Muscle layer of colon (tissue), 2 donors: ENCODE data around the gene DEUP1.
"Not testable (repeated sequence)": the region's sequence is repeated elsewhere in the genome, so short reads cannot be mapped to it uniquely, and the experiment has no call there.

Experiments used
- H3K27ac ChIP-seq: one replicate; pipeline ENCODE4 v1.7.0; 2013; ENCODE audit warnings: low read depth, mild to moderate bottlenecking, low read length, moderate library complexity
- H3K27me3 ChIP-seq, 2 donors: one replicate each; pipeline ENCODE4 v1.7.0; 2013; ENCODE audit warnings: low read length in 2 of 2, mild to moderate bottlenecking in 2 of 2; ENCODE audit not compliant: insufficient read depth in 2 of 2, control insufficient read depth in 1 of 2
- H3K36me3 ChIP-seq: one replicate; pipeline ENCODE4 v1.7.0; 2013; ENCODE audit warnings: mild to moderate bottlenecking, low read length; ENCODE audit not compliant: insufficient read depth
- H3K4me1 ChIP-seq: one replicate; pipeline ENCODE4 v1.7.0; 2013; ENCODE audit warnings: mild to moderate bottlenecking, low read length; ENCODE audit not compliant: insufficient read depth
- H3K4me3 ChIP-seq, 2 donors: one replicate each; pipeline ENCODE4 v1.7.0; 2013; ENCODE audit warnings: low read length in 2 of 2, low read depth in 1 of 2, mild to moderate bottlenecking in 1 of 2, moderate library complexity in 1 of 2
- H3K9ac ChIP-seq: one replicate; pipeline ENCODE4 v1.7.0; 2013; ENCODE audit warnings: low read length
- H3K9me3 ChIP-seq: one replicate; pipeline ENCODE4 v1.7.0; 2013; ENCODE audit warnings: mild to moderate bottlenecking, low read length
- donor health status: abdominal sarcoma.
- donor health status: Adenocarcinoma of cecum.

The DEUP1 gene, protein sequence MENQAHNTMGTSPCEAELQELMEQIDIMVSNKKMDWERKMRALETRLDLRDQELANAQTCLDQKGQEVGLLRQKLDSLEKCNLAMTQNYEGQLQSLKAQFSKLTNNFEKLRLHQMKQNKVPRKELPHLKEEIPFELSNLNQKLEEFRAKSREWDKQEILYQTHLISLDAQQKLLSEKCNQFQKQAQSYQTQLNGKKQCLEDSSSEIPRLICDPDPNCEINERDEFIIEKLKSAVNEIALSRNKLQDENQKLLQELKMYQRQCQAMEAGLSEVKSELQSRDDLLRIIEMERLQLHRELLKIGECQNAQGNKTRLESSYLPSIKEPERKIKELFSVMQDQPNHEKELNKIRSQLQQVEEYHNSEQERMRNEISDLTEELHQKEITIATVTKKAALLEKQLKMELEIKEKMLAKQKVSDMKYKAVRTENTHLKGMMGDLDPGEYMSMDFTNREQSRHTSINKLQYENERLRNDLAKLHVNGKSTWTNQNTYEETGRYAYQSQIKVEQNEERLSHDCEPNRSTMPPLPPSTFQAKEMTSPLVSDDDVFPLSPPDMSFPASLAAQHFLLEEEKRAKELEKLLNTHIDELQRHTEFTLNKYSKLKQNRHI

DNA sequence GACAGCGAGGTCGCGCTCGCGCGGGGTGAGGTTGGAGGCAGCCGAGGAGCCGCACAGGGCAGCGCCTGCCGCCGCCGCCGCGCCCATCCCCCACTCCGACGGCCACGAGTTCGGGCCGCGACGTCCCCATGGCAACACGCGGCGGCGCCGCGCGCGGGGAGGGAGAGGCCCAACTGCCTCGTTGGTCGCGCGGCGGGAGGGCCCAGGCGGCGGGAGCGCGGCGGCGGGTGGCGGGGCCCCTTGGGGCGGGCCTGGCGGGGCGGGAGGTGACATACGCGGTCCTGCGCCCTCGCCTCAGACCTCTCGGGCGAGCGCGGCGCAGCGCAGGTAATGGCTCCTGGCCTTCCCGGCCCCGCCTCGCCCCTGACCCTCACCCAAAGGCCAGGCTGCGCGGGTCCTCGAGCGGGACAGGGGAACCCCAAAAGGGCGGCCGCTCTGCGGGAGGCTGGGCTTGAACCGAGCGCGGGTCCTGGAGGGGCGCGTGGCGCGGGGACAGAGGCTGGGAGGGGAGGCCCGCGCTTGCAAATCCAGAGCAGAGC lies at the start of gene DEUP1:
Gene DEUP1, plus strand, starts transcription at position 297 of the 539 bp plus-strand sequence. CDS start 1,518 bp downstream, outside the sequence.
- H3K27me3 ChIP-seq, result peaks cover 0 to 5% of the 10 kb centered on the region in 2 donors
- no peaks in the 10 kb centered on the region for H3K4me1 ChIP-seq
- no peaks in the 10 kb centered on the region for H3K36me3 ChIP-seq
- no peak within 1 kb of the TSS for H3K9ac ChIP-seq
- no peak within 1 kb of the TSS for H3K27ac ChIP-seq
- no peaks in the 10 kb centered on the region for H3K9me3 ChIP-seq
- peak within 1 kb of the TSS in 1 of 2 donors; percentile 22 for H3K4me3 ChIP-seq

DNA sequence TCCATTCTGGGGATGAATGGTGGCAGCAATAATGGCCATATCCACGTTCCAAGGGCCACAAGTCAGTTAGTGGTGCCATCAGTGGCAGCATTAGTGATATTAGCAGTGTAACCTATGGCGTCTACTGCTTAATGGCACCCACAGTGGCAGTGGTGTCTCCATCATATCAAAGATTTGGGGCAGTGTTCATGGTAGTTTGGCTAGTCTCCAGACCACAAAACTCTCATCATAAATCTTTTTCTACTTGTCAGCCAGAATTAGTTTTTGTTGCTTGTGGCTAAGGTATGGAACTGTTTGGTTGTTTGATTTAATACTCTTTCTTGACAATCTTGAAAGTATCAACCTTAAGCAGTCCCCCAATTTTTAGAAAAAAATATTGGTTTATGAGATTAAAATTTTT lies 45.1 kb upstream of the DEUP1 start:
- H3K27me3 ChIP-seq, result no peaks in the 10 kb centered on the region
- H3K36me3 ChIP-seq, result no peaks in the 10 kb centered on the region
- no peak overlapping the region for H3K4me3 ChIP-seq
- H3K27ac ChIP-seq, result no peak overlapping the region
- no peak overlapping the region for H3K9ac ChIP-seq
- no peaks in the 10 kb centered on the region for H3K9me3 ChIP-seq
- no peaks in the 10 kb centered on the region for H3K4me1 ChIP-seq

DNA sequence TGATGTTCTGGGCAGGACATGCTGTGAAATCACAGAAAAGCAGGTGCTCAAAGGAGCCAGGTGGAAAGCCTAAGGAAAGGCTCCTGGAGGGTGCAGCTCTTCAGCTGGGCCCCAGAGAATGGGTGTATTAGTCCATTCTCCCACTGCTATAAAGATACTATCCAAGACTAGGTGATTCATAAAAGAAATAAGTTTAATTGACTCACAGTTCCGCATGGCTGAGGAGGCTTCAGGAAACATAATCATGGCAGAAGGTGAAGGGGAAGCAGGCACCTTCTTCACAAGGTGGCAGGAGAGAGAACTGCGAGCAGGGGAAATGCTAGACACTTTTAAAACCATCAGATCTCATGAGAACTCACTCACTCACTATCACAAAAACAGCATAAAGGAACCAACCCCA lies 43.1 kb upstream of the DEUP1 start:
- Histone ChIP-seq H3K9me3 (no peaks in the 10 kb centered on the region), H3K4me3 (no peak overlapping the region), H3K27me3 (no peaks in the 10 kb centered on the region), H3K4me1 (no peaks in the 10 kb centered on the region), H3K9ac (no peak overlapping the region), H3K36me3 (no peaks in the 10 kb centered on the region), H3K27ac (no peak overlapping the region)

DNA sequence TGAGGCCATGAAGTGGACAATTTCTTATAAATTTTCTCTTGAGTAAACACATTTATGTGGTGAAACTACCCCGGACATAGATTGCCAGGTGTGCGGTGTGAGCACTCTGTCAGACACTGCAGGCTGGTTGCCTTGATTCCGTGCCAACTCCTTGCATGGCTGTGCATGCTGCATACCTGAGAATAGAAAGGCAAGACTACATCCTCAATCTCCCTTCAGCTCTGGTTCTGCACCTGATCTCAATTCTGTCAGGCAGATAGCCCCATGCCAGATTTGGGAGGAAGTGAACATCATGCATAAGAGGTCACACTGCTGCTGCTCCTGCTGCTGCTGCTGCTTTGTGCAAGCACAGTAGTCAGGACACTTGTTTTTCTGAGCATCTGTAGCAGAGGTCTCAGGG lies 42.5 kb upstream of the DEUP1 start:
- no peaks in the 10 kb centered on the region for H3K9me3 ChIP-seq
- H3K27me3 ChIP-seq, result no peaks in the 10 kb centered on the region
- H3K4me3 ChIP-seq, result no peak overlapping the region
- no peak overlapping the region for H3K27ac ChIP-seq
- no peaks in the 10 kb centered on the region for H3K4me1 ChIP-seq
- no peaks in the 10 kb centered on the region for H3K36me3 ChIP-seq
- H3K9ac ChIP-seq, result no peak overlapping the region

DNA sequence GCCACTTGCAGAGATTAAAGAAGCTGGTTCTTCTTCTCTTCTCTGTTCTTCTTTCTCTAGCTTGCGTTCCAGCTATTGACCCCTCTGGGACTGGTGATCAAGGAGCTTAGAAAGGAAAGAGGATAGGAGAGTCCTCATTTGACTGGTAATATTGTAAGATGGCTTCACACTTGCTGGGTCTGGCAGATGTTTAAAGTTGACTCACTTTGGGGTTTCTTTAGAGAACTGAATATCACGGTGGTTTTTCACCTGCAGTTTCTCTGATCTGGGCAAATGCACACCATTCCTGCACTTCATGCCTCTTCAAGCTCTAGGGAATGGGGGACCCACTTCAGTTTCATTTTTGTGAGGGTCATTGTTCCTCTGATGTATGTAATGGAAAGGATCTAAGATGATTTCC lies 41.8 kb upstream of the DEUP1 start:
- no peaks in the 10 kb centered on the region for H3K27me3 ChIP-seq
- H3K9me3 ChIP-seq, result no peaks in the 10 kb centered on the region
- no peak overlapping the region for H3K4me3 ChIP-seq
- H3K27ac ChIP-seq, result no peak overlapping the region
- no peak overlapping the region for H3K9ac ChIP-seq
- H3K36me3 ChIP-seq, result no peaks in the 10 kb centered on the region
- H3K4me1 ChIP-seq, result no peaks in the 10 kb centered on the region

DNA sequence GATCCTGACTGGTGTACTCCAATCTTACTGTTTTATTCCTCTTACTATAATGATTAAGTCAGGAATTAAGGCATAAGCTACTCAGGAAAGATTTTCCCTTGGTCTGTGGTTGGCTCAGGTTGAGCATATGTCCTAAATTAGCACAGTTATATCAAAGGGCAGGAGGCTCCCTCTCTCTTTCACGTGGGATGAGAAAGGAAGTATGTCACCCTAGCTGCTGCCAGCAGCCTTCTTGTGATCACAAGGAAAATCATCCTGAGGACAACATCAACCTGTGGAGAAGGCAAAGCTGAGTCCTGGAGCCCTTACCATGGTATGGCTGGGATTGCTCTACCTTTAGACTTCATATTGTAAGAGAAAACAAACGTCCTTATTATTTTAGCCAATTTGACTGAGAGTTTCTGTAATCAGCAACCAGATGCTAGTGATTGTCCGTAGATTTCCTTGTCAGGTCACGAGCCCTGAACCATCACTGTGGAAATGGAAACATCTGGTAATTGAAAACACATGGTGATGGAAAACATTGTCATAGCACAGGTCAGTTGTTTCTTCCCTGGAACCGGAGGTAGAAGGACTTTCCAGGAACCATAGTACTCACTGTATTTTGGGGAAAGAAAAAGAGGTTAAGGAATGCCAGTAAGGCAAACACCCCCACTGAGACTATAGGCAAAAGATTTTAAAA lies 40.6 kb upstream of the DEUP1 start:
- Histone ChIP-seq H3K27me3 (no peaks in the 10 kb centered on the region), H3K4me3 (no peak overlapping the region), H3K36me3 (no peaks in the 10 kb centered on the region), H3K27ac (no peak overlapping the region), H3K9me3 (no peaks in the 10 kb centered on the region), H3K9ac (no peak overlapping the region), H3K4me1 (no peaks in the 10 kb centered on the region)

DNA sequence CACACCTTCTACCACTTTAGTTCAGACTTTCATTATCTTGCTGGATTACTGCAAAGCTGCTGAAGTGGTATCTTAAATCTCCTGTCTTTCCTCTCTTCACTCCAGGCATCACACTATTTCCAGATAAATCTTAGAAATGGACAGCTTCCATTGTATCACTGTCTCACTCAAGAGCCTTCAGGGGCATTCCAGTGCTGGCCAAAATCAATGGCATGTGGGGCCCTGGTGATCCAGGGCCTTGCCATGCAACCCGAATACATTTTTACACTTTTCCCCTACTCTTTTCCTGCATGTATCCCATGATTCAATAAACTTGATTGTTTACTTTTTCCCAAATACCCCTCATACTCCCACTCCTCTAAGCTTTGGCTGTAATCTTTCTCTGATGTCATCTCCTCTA lies 39.4 kb upstream of the DEUP1 start:
- Histone ChIP-seq H3K4me3 (no peak overlapping the region), H3K9me3 (no peaks in the 10 kb centered on the region), H3K27ac (no peak overlapping the region), H3K9ac (no peak overlapping the region), H3K4me1 (no peaks in the 10 kb centered on the region), H3K27me3 (no peaks in the 10 kb centered on the region), H3K36me3 (no peaks in the 10 kb centered on the region)

DNA sequence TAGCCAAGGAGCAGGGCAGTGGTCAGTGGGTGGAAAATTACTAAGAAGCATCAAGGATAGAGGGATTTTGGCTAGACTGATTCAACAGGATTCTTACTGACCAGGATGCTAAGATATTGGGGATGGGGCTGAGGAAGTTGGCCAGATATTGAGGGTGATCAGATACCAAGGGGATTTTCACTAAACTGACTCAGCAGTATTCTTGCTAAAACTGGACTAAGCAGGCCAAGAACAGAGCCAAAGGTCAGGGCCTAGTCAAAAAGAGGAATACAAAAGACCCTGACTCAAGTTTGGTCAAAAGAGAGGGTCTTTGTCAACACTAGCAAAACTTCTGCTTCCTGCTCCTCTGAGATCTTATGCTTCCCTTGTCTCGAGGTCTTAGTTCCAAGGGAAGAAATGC lies 38.6 kb upstream of the DEUP1 start:
- H3K4me1 ChIP-seq, result no peaks in the 10 kb centered on the region
- no peaks in the 10 kb centered on the region for H3K36me3 ChIP-seq
- H3K27me3 ChIP-seq, result no peaks in the 10 kb centered on the region
- no peak overlapping the region for H3K9ac ChIP-seq
- no peak overlapping the region for H3K27ac ChIP-seq
- H3K9me3 ChIP-seq, result no peaks in the 10 kb centered on the region
- no peak overlapping the region for H3K4me3 ChIP-seq

DNA sequence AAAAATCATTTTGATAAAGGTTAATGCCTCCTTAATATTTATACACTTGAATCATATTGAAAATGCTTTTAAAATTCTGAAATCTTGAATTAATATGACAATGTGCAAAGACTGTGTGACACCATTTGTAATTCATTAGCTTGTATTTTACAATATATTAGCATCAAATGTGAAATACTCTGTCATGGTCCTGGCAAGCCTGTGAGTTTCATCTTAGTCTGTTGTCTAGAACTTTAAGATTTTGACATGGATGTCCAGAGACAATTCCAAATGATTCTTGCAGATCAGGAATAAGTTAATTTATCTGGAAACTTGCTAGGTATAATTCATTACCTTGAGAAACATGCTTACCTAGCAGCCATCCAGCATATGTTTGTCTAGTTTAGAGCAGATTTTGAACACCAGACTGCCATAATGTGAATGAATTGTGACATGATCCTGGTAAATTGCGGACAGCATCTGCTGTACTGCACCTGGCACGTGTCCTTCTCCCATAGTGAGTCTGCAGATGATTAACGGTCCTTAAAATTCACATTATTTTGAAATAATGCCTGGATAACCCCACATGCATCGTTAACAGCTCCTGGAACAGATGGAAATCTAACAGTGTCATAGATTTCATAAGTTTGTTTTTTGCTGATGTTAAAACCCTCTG lies 34.5 kb upstream of the DEUP1 start:
- H3K4me1 ChIP-seq, result no peaks in the 10 kb centered on the region
- H3K9ac ChIP-seq, result no peak overlapping the region
- no peaks in the 10 kb centered on the region for H3K27me3 ChIP-seq
- no peaks in the 10 kb centered on the region for H3K36me3 ChIP-seq
- no peak overlapping the region for H3K27ac ChIP-seq
- H3K9me3 ChIP-seq, result no peaks in the 10 kb centered on the region
- no peak overlapping the region for H3K4me3 ChIP-seq

DNA sequence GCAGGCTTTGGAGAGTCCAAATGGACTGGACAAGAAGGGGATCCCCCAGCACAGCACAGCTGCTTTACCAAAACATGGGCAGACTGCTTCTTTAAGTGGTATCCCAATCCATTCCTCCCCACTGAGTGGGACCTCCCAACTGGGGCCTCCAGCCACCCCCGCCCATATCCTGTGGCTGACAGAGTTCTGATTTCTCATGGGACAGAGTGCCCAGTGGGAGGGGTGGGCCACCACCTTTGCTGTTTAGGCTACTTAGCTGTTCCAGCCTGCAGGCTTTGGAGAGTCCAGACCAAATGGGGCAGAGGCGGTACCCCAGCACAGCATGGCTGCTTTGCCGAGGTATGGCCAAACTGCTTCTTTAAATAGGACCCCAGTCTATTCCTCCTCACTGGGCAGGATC lies 26.9 kb upstream of the DEUP1 start:
- H3K4me1 ChIP-seq, result no peaks in the 10 kb centered on the region
- no peak overlapping the region for H3K9ac ChIP-seq
- H3K27ac ChIP-seq, result no peak overlapping the region
- H3K27me3 ChIP-seq, result no peaks in the 10 kb centered on the region
- no peak overlapping the region for H3K4me3 ChIP-seq
- no peaks in the 10 kb centered on the region for H3K9me3 ChIP-seq
- no peaks in the 10 kb centered on the region for H3K36me3 ChIP-seq

DNA sequence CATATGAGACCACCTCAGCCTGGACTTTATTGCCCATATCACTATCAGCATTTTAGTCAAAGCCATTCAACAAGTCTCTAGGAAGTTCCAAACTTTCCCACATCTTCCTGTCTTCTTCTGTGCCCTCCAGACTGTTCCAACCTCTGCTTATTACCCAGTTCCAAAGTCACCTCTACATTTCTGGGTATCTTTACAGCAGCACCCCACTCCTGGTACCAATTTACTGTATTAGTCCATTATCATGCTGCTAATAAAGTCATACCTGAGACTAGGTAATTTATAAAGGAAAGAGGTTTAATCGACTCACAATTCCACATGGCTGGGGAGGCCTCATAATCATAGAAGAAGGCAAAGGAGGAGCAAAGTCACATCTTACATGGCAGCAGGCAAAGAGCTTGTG lies 16.1 kb upstream of the DEUP1 start:
- not testable (repeated sequence) for H3K4me1 ChIP-seq, H3K27ac ChIP-seq, H3K9ac ChIP-seq, H3K4me3 ChIP-seq, H3K9me3 ChIP-seq, H3K27me3 ChIP-seq, H3K36me3 ChIP-seq
